Heart left ventricle (tissue), 13 donors: ENCODE data around the gene TXNDC15.

Source experiments
- CTCF ChIP-seq, 12 donors: fragments of 200-600 bp; sonication (generic) in 4 of 12; IDR thresholded peaks; one replicate each; pipeline versions ENCODE4 v1.5.0 to v1.8.0; 2018 to 2022; ENCODE audit warnings: antibody characterized with exemption in 12 of 12, mild to moderate bottlenecking in 5 of 12
- POLR2A ChIP-seq, 2 donors: fragments of 450-650 bp; IDR thresholded peaks; one replicate each; pipeline ENCODE4 v1.6.1; 2017; ENCODE audit warnings: antibody characterized with exemption in 2 of 2, mild to moderate bottlenecking in 2 of 2, moderate library complexity in 2 of 2
- donor health status: ischemic (EF 13 %, LVEDD 7.1; RV severe dilation, severe dysfunction).
- donor health status: DM: no; HTN: yes; CAD: no.
- donor health status: DM: no; HTN: no; CAD: no.
- donor health status: ischemic (EF 25% LVEDD 6.9; RV normal size, moderate dysfunction).
- donor health status: ischemic (EF 25% LVEDD 5.7; RV mildly dilated, moderate dysfunction).
- donor health status: ischemic (EF 35%, LVEDD 5.7; RV mildly dilated, moderate dysfunction).
- donor health status: nonischemic (EF 11% LVEDD 7.7; RV severe dilation, severe dysfunction).
- donor health status: DM: yes; HTN: yes; CAD: no.
- donor health status: PGD.
- donor health status: ischemic (EF 29% LVEDD 5.4; RV normal size, mild dysfunction).
- donor health status: nonischemic (EF 23%, LVEDD 6.1; RV moderate dilation, normal function).

GRCh38 chr5:134837530-134838181 is 36.5 kb upstream of the TXNDC15 start:
- TF ChIP-seq POLR2A (IDR thresholded peaks at IDR 0.05) (no peak), CTCF (IDR thresholded peaks at IDR 0.05) (no peak)
